ENCODE data around the gene SLC25A13. TPM values are rescaled to one million over a fixed set of nuclear protein-coding genes. Genes with fewer than 3 reads are reported as not detected.

The SLC25A13 gene, protein sequence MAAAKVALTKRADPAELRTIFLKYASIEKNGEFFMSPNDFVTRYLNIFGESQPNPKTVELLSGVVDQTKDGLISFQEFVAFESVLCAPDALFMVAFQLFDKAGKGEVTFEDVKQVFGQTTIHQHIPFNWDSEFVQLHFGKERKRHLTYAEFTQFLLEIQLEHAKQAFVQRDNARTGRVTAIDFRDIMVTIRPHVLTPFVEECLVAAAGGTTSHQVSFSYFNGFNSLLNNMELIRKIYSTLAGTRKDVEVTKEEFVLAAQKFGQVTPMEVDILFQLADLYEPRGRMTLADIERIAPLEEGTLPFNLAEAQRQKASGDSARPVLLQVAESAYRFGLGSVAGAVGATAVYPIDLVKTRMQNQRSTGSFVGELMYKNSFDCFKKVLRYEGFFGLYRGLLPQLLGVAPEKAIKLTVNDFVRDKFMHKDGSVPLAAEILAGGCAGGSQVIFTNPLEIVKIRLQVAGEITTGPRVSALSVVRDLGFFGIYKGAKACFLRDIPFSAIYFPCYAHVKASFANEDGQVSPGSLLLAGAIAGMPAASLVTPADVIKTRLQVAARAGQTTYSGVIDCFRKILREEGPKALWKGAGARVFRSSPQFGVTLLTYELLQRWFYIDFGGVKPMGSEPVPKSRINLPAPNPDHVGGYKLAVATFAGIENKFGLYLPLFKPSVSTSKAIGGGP
- 14.5 and 23.6 TPM in 2 replicates for total RNA-seq

DNA sequence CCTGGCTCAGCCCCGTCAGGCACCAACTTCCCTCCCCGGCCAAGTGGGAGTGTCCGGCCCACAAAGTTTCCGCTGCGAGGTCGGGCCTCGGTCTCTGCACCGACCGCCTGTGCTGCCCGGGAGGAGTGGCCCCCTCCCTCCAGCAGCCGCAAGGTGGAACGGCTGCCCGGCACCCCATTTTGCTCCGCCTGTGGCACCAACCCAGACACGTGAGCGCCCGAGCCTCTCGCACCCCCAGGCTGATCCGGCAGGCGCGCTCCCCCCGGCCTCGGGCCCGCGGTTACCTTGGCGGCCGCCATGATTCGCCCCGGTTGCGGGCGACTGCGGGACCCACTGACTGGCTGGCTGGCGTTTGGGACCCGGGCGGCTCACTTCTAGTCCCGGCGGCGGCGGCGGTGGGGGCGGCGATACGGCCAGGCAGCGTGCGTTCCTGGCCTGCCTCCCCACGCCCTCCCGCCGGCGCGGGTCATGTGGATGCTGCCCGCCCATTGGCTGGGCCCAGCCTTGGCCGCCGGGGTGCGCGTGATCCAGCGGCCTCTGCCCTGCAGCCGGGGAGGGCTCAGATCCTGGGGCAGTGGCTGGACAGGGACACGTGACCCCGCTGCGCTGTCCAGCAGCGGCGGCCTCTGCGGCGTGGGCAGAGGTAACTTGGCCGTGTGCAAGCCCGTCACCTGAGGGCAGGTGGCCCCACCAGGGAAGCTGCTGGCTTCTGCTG is at the start of gene SLC25A13:
SLC25A13 (minus strand) TSS at position 441 of the 715 bp plus-strand sequence; CDS start at position 299, 142 bp downstream.

Data from endothelial cell of coronary artery (primary cell).